ENCODE measurements around the gene SFXN1. TPM values are rescaled to one million over a fixed set of nuclear protein-coding genes. Genes with fewer than 3 reads are reported as not detected.
"Not testable (repeated sequence)": the region's sequence is repeated elsewhere in the genome, so short reads cannot be mapped to it uniquely, and the experiment has no call there.

SFXN1 gene
- total RNA-seq = 54.1 and 58.6 TPM in 2 replicates

DNA sequence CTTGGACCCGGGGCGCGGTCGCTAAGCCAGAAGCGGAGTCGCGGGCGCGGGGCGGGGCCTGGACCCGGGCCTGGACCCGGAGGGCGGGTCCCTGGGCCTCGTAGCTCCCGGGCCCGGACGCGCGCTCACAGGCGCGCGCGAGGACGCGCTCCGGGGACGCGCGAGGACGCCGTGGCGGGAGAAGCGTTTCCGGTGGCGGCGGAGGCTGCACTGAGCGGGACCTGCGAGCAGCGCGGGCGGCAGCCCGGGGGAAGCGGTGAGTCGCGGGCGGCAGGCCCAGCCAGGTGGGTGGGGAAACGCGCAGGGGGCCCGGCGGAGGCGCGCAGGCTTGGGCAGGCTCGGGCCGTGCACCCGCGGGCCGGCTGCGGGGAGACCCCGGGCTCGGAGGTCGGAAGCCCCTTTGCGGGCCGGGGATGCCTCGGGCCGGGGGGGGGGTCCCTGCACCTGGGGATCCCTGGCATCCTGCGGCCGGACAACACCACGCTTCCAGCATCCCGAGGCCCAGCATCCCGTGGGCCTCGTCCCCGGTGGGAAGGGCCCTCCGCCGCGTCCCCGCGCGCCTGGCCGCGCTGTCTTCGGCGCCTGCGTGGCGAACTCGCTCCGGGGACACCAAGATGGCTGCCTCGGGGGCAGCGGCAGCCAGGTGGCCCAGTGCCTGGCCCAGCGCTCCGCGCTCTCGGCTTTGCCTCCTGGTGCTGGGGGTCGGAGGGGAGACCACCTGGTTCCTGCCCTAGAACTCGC, at the start of gene SFXN1:
Gene SFXN1, plus strand, starts transcription at position 177 of the 741 bp plus-strand sequence. CDS start 13,544 bp downstream, outside the sequence.
- DNase-seq (ENCODE audit: extremely low read depth, low read depth, low spot score) = no peak

- DNase-seq (ENCODE audit: extremely low read depth, low read depth, low spot score) = no peak
Measured at GRCh38 chr5:175434800-175435199, 43.6 kb upstream of the SFXN1 start.

DNA sequence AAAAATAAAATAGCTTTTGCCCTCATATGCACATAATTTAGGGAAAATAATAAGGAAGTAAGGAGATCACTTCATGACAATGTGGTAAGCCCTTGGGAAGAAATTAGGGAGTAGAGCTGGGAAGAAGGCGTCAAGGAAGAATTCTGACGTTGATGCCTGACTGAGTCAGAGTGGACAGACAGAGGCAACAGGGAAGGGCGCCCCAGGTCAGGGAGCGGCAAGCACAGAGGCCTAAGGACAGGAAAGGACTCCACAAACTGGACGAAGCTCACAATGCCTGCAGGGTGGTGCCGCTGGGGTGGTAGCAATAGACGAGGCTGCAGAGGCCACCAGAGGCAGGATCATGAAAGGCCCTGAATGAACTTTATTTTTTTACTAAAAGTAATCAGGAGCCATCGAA, 42.0 kb upstream of the SFXN1 start:
- no peak for DNase-seq (ENCODE audit: extremely low read depth, low read depth, low spot score)

GRCh38 chr5:175438234-175438857, 40.0 kb upstream of the SFXN1 start:
- DNase-seq (ENCODE audit: extremely low read depth, low read depth, low spot score) = no peak

- DNase-seq (ENCODE audit: extremely low read depth, low read depth, low spot score) = no peak
Measured at GRCh38 chr5:175443514-175444059, 34.8 kb upstream of the SFXN1 start.

GRCh38 chr5:175444060-175444904, 34.1 kb upstream of the SFXN1 start, which contains the start of gene DRD1:
Gene DRD1, minus strand, starts transcription at chr5:175444182. Its CDS starts 1,083 bp downstream, at chr5:175443099.
- no peak for DNase-seq (ENCODE audit: extremely low read depth, low read depth, low spot score)

GRCh38 chr5:175444905-175445456, 33.4 kb upstream of the SFXN1 start:
- DNase-seq (ENCODE audit: extremely low read depth, low read depth, low spot score) = no peak

DNA sequence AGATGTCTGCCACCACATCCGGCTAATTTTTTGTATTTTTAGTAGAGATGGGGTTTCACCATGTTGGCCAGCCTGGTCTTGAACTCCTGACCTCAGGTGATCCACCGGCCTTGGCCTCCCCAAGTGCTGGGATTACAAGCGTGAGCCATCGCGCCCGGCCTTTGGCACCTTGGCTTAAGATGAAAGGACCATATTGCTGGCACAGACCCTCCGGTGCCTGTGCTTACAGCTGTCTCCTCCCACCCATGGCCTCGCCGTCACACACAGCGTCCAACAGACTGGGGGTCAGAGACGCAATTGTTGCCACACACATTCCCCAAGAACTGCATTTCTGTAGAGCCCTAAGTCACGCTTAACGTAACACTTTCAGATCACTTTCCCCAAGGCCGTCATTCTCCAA, 32.0 kb upstream of the SFXN1 start:
- DNase-seq (ENCODE audit: extremely low read depth, low read depth, low spot score) = not testable (repeated sequence)

DNA sequence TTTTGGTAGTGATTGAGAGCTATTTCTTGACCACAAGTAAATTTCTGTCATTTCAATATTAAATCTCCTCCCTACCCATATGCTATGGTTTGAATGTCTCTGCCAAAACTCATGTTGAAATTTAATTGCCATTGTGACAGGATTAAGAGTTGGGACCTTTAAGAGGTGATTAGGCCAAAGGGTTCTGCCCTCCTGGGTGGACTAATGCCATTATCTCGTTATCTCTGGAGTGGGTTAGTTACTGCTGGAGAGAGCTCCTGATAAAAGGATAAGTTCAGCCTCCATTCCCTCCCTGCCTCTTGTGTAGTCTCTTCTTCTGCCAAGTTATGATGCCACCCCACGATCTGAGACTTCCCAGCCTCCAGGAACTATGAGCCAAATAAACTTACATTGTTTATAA, 30.8 kb upstream of the SFXN1 start:
- no peak for DNase-seq (ENCODE audit: extremely low read depth, low read depth, low spot score)

- no peak for DNase-seq (ENCODE audit: extremely low read depth, low read depth, low spot score)
Measured at GRCh38 chr5:175448276-175448675, 30.1 kb upstream of the SFXN1 start.

GRCh38 chr5:175452166-175452565, 26.2 kb upstream of the SFXN1 start:
- no peak for DNase-seq (ENCODE audit: extremely low read depth, low read depth, low spot score)

DNA sequence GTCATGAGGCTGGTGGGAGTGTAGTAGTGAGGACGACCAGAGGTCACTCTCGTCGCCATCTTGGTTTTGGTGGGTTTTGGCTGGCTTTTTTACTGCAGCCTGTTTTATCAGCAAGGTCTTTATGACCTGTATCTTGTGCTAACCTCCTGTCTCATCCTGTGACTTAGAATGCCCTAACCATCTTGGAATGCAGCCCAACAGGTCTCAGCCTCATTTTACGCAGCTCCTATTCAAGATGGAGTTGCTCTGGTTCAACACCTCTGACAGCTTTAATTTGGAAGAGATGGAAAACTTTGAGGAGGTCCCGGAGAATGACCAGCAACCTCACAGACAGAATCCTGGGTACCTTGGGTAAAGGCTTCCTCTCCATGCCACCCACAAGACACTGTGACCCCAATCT, 24.0 kb upstream of the SFXN1 start:
- not testable (repeated sequence) for DNase-seq (ENCODE audit: extremely low read depth, low read depth, low spot score)

DNA sequence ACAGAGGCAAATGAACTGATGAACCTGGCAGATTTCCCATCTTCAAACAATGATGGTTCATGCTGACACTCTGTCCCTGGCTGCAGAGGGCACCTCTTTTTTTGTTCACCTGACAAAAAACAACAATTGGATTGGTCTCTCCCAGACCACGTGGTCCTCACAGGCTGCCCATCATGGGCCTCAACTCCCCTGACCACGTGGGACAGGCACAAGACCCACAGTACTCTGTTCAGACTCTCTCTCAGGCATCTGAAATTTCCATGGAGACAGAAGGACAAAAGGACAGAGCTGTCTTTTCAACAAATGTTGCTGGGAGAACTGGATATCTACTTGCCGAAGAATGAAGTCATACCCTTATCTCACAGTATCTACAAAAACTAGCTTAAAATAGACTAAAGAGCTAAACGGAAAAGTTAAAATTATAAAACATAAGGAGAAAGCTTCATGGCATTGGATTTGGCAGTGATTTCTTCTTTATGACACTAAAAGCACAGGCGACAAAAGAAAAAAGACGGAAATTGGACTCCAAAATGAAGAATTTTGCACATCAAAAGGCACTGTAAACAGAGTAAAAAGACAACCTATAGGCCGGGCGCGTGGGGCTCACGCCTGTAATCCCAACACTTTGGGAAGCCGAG, 22.1 kb upstream of the SFXN1 start:
- DNase-seq (ENCODE audit: extremely low read depth, low read depth, low spot score) = no peak

DNA sequence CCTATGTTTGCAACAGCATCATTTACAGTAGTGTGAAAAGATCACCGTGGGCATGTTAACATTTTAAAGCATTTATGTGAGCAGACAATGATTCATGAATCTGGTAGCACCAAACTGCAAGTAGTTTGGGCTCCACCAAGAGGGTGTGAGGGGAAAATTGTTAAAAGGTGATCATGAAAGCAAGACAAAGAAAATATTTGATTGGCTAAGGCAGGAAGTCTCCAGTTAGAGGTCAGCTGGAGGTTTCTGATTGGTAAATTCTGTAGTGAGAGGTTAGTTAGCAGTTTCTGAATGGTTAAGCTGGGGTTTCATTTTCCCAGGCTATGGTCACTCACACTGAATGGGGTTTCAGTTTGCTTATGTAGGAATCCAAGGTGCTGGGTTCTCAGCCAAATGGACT, 20.9 kb upstream of the SFXN1 start:
- no peak for DNase-seq (ENCODE audit: extremely low read depth, low read depth, low spot score)

- DNase-seq (ENCODE audit: extremely low read depth, low read depth, low spot score) = no peak
Measured at GRCh38 chr5:175460126-175460525, 18.2 kb upstream of the SFXN1 start.

DNA sequence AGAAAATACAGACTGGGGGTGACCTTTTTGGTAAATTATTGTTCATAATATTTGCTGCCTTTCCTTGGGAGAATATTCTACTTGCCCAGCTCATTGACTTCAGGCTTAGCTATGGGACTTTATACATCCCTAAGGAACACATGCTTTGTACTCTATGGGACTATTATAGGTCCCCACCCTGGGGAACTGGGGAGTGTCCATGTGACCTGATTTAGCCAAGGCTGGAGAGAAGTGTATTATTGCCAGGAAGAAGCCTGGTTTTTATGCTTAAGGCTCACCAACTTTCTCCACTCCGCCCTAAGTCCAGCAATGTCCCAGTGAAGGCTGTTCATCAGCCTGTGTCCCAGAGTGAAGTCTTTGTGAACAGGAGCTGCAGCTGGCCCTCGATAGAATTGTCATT, 17.8 kb upstream of the SFXN1 start:
- DNase-seq (ENCODE audit: extremely low read depth, low read depth, low spot score) = no peak

DNA sequence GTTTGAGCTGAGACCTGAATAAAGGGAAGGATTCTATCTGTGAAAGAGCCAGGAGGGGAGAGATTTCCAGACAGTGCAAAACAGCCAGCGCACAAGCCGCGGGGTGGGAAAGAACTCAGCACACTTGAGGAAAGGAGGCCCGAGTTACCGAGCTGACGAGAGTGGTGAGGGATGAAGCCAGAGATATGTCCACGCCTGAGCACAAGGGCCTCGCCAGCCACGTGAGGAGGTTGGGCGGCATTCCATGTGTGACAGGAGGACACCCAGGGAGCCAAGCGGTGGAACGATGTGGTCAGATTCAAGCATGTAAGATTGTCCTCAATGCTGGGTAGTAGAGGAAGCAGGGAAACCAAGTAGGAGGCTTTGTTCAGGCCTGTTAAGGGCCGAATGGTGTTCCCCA, 17.0 kb upstream of the SFXN1 start:
- DNase-seq (ENCODE audit: extremely low read depth, low read depth, low spot score) = no peak

GRCh38 chr5:175463641-175464040, 14.7 kb upstream of the SFXN1 start:
- no peak for DNase-seq (ENCODE audit: extremely low read depth, low read depth, low spot score)

- DNase-seq (ENCODE audit: extremely low read depth, low read depth, low spot score) = no peak
Measured at GRCh38 chr5:175464074-175464941, 14.1 kb upstream of the SFXN1 start.

DNA sequence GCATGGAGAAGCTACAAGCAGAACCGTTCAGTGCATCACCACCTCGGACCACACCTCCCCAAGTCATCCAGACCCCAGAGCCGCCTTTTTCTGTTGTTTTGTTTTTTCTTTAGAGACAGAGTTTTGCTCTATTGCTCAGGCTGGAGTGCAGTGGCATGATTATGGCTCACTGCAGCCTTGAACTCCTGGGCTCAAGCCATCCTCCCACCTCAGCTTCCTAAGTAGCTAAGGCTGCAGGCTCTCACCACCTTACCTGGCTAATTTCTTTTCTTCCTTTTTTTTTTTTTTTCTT, 13.5 kb upstream of the SFXN1 start:
- no peak for DNase-seq (ENCODE audit: extremely low read depth, low read depth, low spot score)
